ENCODE results near the gene BCL10.
A peak's percentile ranks its signal among the peaks of the same experiment; 100 is the strongest.

DNA sequence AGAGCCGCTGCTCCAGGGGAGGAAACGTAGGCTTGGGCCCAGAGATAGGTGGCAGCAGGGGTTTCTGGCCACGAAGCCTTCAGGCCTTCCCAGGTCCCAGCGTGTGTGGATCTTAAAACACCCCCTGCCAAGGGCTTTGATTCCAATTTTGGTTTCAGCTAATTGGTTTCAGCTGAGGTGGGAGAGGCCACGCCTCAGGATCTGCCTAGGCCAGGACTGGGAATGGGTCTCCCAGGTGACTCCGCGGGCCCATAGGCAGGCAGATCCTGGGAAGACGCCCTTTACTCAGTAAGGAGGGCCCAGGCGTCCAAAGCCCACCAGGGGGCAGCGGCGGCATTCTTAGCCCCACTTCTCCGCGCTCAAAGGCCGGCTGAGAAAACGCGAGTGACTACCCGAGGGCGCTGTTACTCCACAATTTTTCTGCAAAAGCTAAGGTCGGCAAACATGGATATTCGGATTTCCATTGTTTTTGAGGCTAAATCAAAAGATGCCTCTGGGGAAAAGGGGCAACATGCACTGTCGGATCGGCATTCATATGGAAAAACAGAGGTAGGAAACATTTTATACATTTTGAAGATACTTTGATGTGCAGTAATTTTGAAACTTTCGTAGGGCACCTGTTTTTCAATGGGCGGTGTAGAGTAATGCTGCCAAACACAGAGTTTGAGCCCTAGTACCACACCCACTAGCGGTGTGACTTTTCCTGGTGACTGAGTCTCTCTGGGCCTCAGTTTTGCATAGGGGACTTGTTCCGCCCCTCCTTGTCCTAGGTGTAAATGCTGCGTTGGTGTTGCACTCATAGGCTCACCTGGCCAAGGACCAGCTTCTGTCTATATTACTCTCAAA lies 31.8 kb upstream of the BCL10 start:
- TF ChIP-seq SIN3A (IDR thresholded peaks at IDR 0.05; ENCODE audit: borderline replicate concordance, low read depth, low read length): peak; percentile 49; the same call in 1 of the 2 replicates
- peak; percentile 100 for TF ChIP-seq RAD21 (IDR thresholded peaks at IDR 0.05; ENCODE audit: low read length)
- TF ChIP-seq EP300 (IDR thresholded peaks at IDR 0.05; ENCODE audit: borderline replicate concordance in 1 of 2, low read depth in 1 of 2, low read length in 1 of 2): peak in 1 of 2 experiments; percentile 26; a peak in 1 of 4 replicates
- peak; percentile 31; the same call in 1 of the 2 replicates for TF ChIP-seq POLR2AphosphoS5 (IDR thresholded peaks at IDR 0.05; ENCODE audit: low read depth, low read length)
- TF ChIP-seq, protein P1, sequence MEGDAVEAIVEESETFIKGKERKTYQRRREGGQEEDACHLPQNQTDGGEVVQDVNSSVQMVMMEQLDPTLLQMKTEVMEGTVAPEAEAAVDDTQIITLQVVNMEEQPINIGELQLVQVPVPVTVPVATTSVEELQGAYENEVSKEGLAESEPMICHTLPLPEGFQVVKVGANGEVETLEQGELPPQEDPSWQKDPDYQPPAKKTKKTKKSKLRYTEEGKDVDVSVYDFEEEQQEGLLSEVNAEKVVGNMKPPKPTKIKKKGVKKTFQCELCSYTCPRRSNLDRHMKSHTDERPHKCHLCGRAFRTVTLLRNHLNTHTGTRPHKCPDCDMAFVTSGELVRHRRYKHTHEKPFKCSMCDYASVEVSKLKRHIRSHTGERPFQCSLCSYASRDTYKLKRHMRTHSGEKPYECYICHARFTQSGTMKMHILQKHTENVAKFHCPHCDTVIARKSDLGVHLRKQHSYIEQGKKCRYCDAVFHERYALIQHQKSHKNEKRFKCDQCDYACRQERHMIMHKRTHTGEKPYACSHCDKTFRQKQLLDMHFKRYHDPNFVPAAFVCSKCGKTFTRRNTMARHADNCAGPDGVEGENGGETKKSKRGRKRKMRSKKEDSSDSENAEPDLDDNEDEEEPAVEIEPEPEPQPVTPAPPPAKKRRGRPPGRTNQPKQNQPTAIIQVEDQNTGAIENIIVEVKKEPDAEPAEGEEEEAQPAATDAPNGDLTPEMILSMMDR (IDR thresholded peaks at IDR 0.05): peak; percentile 99
- TF ChIP-seq, protein P2, sequence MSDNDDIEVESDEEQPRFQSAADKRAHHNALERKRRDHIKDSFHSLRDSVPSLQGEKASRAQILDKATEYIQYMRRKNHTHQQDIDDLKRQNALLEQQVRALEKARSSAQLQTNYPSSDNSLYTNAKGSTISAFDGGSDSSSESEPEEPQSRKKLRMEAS (IDR thresholded peaks at IDR 0.05; ENCODE audit: low read depth): no peak; the same call in 1 of the 2 replicates
- TF ChIP-seq MEF2A (IDR thresholded peaks at IDR 0.05; ENCODE audit: borderline replicate concordance, low read depth): no peak
- TF ChIP-seq CHD2 (IDR thresholded peaks at IDR 0.05; ENCODE audit: low read length, partially characterized antibody): peak; percentile 25
- TF ChIP-seq RFX5 (IDR thresholded peaks at IDR 0.05; ENCODE audit: low read length): no peak
- TF ChIP-seq, protein P3, sequence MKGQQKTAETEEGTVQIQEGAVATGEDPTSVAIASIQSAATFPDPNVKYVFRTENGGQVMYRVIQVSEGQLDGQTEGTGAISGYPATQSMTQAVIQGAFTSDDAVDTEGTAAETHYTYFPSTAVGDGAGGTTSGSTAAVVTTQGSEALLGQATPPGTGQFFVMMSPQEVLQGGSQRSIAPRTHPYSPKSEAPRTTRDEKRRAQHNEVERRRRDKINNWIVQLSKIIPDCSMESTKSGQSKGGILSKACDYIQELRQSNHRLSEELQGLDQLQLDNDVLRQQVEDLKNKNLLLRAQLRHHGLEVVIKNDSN (IDR thresholded peaks at IDR 0.05; ENCODE audit: borderline replicate concordance, low read depth): no peak
- peak; percentile 32; the same call in 1 of the 2 replicates for TF ChIP-seq TCF12 (IDR thresholded peaks at IDR 0.05)

Data from SK-N-SH (cell line).